NCI-H1092 (cell line): ENCODE data around the gene PLVAP.

ENCODE experiments used
- DNase-seq: peaks from one replicate; lab custom pipeline; 2025; lab: John Stamatoyannopoulos, UW

Gene PLVAP

GRCh38 chr19:17376935-17377600 is at the start of gene PLVAP:
TSS of gene PLVAP (minus strand) at chr19:17377342. CDS start at chr19:17377288, 54 bp downstream.
- no peak for DNase-seq

GRCh38 chr19:17424743-17425365 is 47.7 kb upstream of the PLVAP start:
- peak; percentile 32 for DNase-seq

GRCh38 chr19:17423429-17424208 is 46.5 kb upstream of the PLVAP start:
- no peak for DNase-seq

- DNase-seq: no peak
Observed at GRCh38 chr19:17421942-17422341, 44.8 kb upstream of the PLVAP start.

GRCh38 chr19:17420475-17420924 is 43.4 kb upstream of the PLVAP start:
- DNase-seq: no peak

- DNase-seq: peak; percentile 98
Observed at GRCh38 chr19:17419621-17420474, 42.7 kb upstream of the PLVAP start, which contains the start of gene MVB12A. TSS of gene MVB12A (plus strand) at chr19:17420047. CDS start at chr19:17420136, 89 bp downstream.

GRCh38 chr19:17419154-17419620 is 42.0 kb upstream of the PLVAP start:
- DNase-seq: no peak

GRCh38 chr19:17418710-17419109 is 41.6 kb upstream of the PLVAP start:
- DNase-seq: no peak

GRCh38 chr19:17415121-17415520 is 38.0 kb upstream of the PLVAP start:
- DNase-seq: no peak

- DNase-seq: no peak
Observed at GRCh38 chr19:17414097-17414496, 37.0 kb upstream of the PLVAP start.

GRCh38 chr19:17411801-17412200 is 34.7 kb upstream of the PLVAP start:
- no peak for DNase-seq

GRCh38 chr19:17409990-17410389 is 32.8 kb upstream of the PLVAP start:
- no peak for DNase-seq

- DNase-seq: no peak
Observed at GRCh38 chr19:17406887-17407196, 29.7 kb upstream of the PLVAP start.

- DNase-seq: no peak
Observed at GRCh38 chr19:17406046-17406886, 29.1 kb upstream of the PLVAP start.

- DNase-seq: no peak
Observed at GRCh38 chr19:17405250-17406045, 28.3 kb upstream of the PLVAP start, which contains the start of gene BST2. TSS of gene BST2 (minus strand) at chr19:17405630. CDS start at chr19:17405575, 55 bp downstream.

- no peak for DNase-seq
Observed at GRCh38 chr19:17404621-17405249, 27.6 kb upstream of the PLVAP start.

- no peak for DNase-seq
Observed at GRCh38 chr19:17404015-17404414, 26.9 kb upstream of the PLVAP start.

- DNase-seq: no peak
Observed at GRCh38 chr19:17402982-17403855, 26.1 kb upstream of the PLVAP start.

GRCh38 chr19:17401628-17402027 is 24.5 kb upstream of the PLVAP start:
- no peak for DNase-seq
